Hepatocyte (in vitro differentiated cells): ENCODE data around the gene FGFR3. TPM values are rescaled to one million over a fixed set of nuclear protein-coding genes. Genes with fewer than 3 reads are reported as not detected.

Source experiments
- DNase-seq: peaks from one replicate; pipeline ENCODE4 v3.0.0-alpha.2; 2016; ENCODE audit warnings: low spot score
- H2AFZ ChIP-seq: fragments of 200-600 bp; sonication (generic); 2 replicates; pipeline ENCODE4 v1.6.0; 2016; ENCODE audit warnings: antibody characterized with exemption, mild to moderate bottlenecking
- H3K27ac ChIP-seq: fragments of 200-600 bp; sonication (generic); 2 replicates; pipeline ENCODE4 v1.5.1; 2016; ENCODE audit warnings: mild to moderate bottlenecking
- H3K27me3 ChIP-seq: fragments of 200-600 bp; sonication (generic); 2 replicates; pipeline ENCODE4 v1.6.1; 2016
- H3K36me3 ChIP-seq: fragments of 200-600 bp; sonication (generic); replicated peaks from 2 replicates; pipeline ENCODE4 v1.5.1; 2016; ENCODE audit warnings: low read depth; ENCODE audit not compliant: insufficient read depth
- H3K4me1 ChIP-seq: fragments of 200-600 bp; sonication (generic); 2 replicates; pipeline ENCODE4 v1.5.1; 2016; ENCODE audit warnings: mild to moderate bottlenecking, moderate library complexity; ENCODE audit not compliant: insufficient read depth
- H3K4me2 ChIP-seq: fragments of 200-600 bp; sonication (generic); 2 replicates; pipeline ENCODE4 v1.6.0; 2016
- H3K4me3 ChIP-seq: fragments of 200-600 bp; sonication (generic); 2 replicates; pipeline ENCODE4 v1.5.1; 2016; ENCODE audit warnings: mild to moderate bottlenecking
- H3K79me2 ChIP-seq: fragments of 200-600 bp; sonication (generic); 2 replicates; pipeline ENCODE4 v1.6.0; 2017; ENCODE audit warnings: mild to moderate bottlenecking
- H3K9me2 ChIP-seq: fragments of 200-600 bp; sonication (generic); replicated peaks from 2 replicates; pipeline ENCODE4 v1.6.0; 2017; ENCODE audit warnings: mild to moderate bottlenecking; ENCODE audit not compliant: insufficient read depth
- H3K9me3 ChIP-seq: fragments of 200-600 bp; sonication (generic); 2 replicates; pipeline ENCODE4 v1.5.1; 2016; ENCODE audit warnings: low read depth, mild to moderate bottlenecking
- H4K20me1 ChIP-seq: fragments of 200-600 bp; sonication (generic); 2 replicates; pipeline ENCODE4 v1.6.0; 2016; ENCODE audit warnings: mild to moderate bottlenecking; ENCODE audit not compliant: insufficient read depth, poor library complexity, severe bottlenecking
- EZH2 ChIP-seq: fragments of 200-600 bp; sonication (generic); IDR thresholded peaks from 2 replicates; pipeline ENCODE4 v1.6.1; 2016; ENCODE audit warnings: antibody characterized with exemption, mild to moderate bottlenecking, borderline replicate concordance
- EZH2phosphoT487 ChIP-seq: fragments of 200-600 bp; sonication (generic); IDR thresholded peaks from one replicate; pipeline ENCODE4 v1.6.1; 2018; ENCODE audit warnings: antibody characterized with exemption, mild to moderate bottlenecking, low read depth, moderate library complexity; ENCODE audit not compliant: unreplicated experiment, severe bottlenecking
- WGBS: methylation state at CpG from one replicate; pipeline ENCODE4 v1.1.6; 2016; ENCODE audit warnings: low lambda C conversion rate; ENCODE audit errors: missing lambda C conversion rate; 5-methylcytosine and 5-hydroxymethylcytosine counted together
- polyA plus RNA-seq: library from polyadenylated mRNA; unstranded; fragments of >200 nt; fragmentation: Nextera tagmentation; extraction: Ambion mirVana; gene quantifications from 2 replicates; pipeline ENCODE4 v1.2.1, GENCODE V29; 2016
- total RNA-seq: library from RNA; depleted of rRNA; stranded (reverse); fragments of >200 nt; gene quantifications from 2 replicates; pipeline ENCODE4 v1.2.3, GENCODE V29; 2014
- TF ChIP-seq, protein P1 (sequence below): fragments of 200-600 bp; sonication (generic); IDR thresholded peaks from 2 replicates; pipeline ENCODE4 v1.5.1; 2016; ENCODE audit warnings: antibody characterized with exemption, mild to moderate bottlenecking; ENCODE audit not compliant: poor library complexity

FGFR3 gene
- total and polyA plus RNA-seq, 2 experiments from 2014 or later = 82.0 to 99.8 TPM

DNA sequence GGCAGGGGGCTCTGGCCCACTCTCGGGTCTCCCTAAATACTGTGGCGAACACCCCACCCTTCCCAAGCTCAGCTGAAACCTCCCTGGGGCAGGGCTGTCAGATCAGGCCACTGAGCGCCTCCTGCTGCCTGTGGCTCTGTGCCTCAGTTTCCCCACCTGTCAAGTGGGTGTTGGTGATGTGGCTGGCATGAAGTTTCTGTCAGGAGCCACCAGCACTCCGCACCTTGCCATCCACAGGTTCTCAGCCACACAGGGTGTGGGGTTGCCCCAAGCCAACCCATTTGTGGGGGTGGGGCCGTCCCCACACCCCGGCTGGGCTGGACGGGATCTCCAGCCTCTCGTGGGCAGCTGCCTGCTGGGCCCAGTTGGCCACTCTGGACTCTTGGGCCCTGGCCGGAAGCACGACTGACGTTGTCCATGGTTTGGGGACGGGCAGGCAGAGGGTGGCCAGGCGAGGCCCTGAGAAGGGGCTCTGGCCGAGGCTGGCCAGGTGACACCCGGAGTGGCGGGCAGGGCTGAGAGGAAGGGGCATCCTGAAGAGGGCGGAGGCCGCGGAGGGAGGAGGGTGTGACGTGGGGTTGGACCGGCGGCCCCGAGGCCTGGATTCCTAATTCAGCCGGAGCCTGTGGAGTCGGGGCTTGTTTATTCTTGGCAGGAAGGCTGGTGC lies 5.5 kb upstream of the FGFR3 start:
- Histone ChIP-seq H3K27ac (no peak overlapping the region), H3K9me2 (no peaks in the 10 kb centered on the region), H3K4me2 (no peak overlapping the region), H3K36me3 (no peaks in the 10 kb centered on the region), H3K4me3 (no peak overlapping the region), H4K20me1 (peaks cover 2% of the 10 kb centered on the region), H2AFZ (no peak overlapping the region), H3K79me2 (no peaks in the 10 kb centered on the region), H3K27me3 (no peaks in the 10 kb centered on the region), H3K4me1 (peaks cover 25% of the 10 kb centered on the region), H3K9me3 (no peaks in the 10 kb centered on the region)
- DNase-seq = no peak
- 68% methylated on average over 25 of the region's 25 CpGs for WGBS
- TF ChIP-seq, protein P1, sequence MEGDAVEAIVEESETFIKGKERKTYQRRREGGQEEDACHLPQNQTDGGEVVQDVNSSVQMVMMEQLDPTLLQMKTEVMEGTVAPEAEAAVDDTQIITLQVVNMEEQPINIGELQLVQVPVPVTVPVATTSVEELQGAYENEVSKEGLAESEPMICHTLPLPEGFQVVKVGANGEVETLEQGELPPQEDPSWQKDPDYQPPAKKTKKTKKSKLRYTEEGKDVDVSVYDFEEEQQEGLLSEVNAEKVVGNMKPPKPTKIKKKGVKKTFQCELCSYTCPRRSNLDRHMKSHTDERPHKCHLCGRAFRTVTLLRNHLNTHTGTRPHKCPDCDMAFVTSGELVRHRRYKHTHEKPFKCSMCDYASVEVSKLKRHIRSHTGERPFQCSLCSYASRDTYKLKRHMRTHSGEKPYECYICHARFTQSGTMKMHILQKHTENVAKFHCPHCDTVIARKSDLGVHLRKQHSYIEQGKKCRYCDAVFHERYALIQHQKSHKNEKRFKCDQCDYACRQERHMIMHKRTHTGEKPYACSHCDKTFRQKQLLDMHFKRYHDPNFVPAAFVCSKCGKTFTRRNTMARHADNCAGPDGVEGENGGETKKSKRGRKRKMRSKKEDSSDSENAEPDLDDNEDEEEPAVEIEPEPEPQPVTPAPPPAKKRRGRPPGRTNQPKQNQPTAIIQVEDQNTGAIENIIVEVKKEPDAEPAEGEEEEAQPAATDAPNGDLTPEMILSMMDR = no peak
- TF ChIP-seq EZH2phosphoT487 (no peak), EZH2 (no peak)

DNA sequence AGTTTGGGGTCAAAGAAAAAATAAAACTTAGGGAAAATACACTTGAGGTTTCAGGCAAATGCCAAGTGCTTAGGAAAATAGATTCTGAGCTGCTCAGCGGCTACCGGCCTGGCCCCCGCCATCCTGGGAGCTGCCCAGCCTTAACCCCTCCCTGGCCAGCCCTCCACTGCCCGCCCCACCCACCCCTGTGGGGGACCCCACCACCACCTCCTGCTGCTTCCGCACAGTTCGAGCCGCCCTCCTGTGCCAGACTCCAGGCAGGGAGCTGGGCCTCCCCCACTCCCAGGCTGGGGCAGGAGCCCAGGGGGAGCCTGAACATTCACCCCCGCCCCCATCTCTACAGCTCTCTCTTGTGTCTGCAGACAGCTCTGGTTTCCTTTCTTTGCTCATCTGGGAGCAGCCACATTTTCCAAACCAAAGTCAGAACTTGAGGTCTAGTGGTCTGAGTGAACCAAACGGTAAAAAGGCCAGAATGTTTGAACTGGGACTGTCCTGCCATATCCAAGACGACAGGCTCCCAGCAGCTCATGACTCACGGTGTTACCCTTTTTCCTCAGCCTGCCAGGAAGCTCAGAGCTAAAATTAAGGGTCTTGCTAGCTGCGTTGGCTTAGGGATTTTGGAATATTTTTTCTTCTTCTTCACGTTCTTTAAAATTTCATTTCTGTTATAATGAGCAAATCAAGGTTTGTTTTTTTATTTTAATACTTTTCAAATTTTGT lies 4.7 kb upstream of the FGFR3 start:
- H3K36me3 ChIP-seq = no peaks in the 10 kb centered on the region
- no peaks in the 10 kb centered on the region for H3K9me3 ChIP-seq
- H3K79me2 ChIP-seq = no peaks in the 10 kb centered on the region
- H4K20me1 ChIP-seq = peaks cover 2% of the 10 kb centered on the region
- DNase-seq = no peak
- WGBS = 70% methylated on average over 13 of the region's 13 CpGs
- TF ChIP-seq EZH2phosphoT487 = no peak
- TF ChIP-seq, protein P1 = no peak
- TF ChIP-seq EZH2 = no peak
- H3K4me3 ChIP-seq = no peak overlapping the region
- no peaks in the 10 kb centered on the region for H3K27me3 ChIP-seq
- H3K9me2 ChIP-seq = no peaks in the 10 kb centered on the region
- peaks cover 28% of the 10 kb centered on the region for H3K4me1 ChIP-seq
- no peak overlapping the region for H3K27ac ChIP-seq
- H3K4me2 ChIP-seq = no peak overlapping the region
- no peak overlapping the region for H2AFZ ChIP-seq

DNA sequence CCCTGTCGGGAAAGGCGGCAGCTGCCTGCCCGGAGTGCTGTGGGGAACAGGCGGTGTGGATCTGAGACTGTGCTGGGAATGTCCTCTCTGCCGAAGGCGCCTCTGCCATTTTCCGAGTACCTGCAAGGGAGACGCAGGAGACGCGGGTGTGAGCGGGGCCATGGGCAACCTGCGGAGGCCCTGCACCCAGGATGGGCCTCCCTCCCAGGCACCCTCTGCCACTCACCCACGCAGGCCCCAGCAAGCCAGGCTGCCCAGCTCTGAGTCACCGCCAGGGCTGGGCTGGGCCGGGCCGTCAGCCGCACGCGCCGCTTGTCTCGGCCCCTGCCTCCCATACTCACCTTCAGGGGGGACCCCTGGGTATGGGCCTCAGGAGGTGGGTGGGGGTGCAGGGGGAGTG lies 3.5 kb upstream of the FGFR3 start:
- Histone ChIP-seq H3K36me3 (no peaks in the 10 kb centered on the region), H3K27me3 (no peaks in the 10 kb centered on the region), H3K4me2 (no peak overlapping the region), H3K9me3 (no peaks in the 10 kb centered on the region), H4K20me1 (peaks cover 10% of the 10 kb centered on the region), H2AFZ (no peak overlapping the region), H3K4me1 (peaks cover 28% of the 10 kb centered on the region), H3K9me2 (no peaks in the 10 kb centered on the region), H3K27ac (no peak overlapping the region), H3K4me3 (no peak overlapping the region), H3K79me2 (peaks cover 8% of the 10 kb centered on the region)
- TF ChIP-seq EZH2phosphoT487 (no peak), EZH2 (no peak)
- TF ChIP-seq, protein P1 = no peak
- DNase-seq = no peak
- 86% methylated on average over 21 of the region's 21 CpGs for WGBS
